ENCODE results near the gene FRY.

FRY gene

DNA sequence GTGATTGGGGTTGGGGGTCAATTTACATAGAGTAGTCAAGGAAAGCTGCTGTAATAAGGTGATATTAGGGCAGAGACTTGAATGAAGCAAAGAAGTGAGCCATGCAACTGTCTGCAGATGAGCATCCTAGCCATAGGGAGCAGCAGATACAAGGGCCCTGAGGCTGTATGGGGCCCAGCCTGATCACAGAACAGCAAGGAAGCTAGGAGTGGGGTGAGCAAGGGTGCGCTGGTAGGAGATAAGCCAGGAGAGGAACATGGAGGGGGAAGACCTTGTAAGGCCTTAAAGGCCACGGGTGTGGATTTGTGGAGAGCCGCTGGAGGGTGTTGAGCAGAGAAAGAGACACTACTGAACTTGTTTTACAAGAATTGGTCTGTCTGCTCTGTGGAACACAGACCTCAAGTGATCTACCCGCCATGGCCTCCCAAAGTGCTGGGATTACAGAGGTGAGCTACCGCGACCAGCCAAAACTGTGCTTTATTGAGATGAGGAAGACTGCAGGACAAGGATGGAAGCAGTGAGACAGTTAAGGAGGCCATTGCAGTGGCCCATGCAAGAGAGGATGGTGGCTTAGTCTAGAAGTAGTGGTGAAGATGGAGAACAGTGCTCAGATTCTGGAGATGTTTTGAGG is 190.6 kb downstream of the FRY start:
- no peak for DNase-seq (ENCODE audit: low spot score)

DNA sequence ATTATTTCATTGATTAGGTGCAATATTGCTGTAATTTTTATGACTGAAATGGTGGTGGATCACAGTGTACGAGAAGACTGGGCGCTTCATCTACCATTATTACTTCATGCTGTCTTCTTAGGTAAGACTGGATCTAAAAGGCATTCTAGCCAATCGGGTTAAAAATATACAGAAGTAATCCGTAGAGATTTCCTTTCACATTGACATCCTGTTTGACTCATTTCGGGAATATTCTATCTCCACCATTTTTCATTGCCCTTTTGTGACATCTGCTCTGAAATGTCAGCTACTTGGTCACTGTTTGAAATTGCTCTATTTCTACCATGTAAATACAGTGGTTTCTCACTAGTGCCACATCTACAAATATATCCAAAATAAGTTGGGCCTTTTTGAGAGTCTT is 193.3 kb downstream of the FRY start:
- no peak for DNase-seq (ENCODE audit: low spot score)

DNA sequence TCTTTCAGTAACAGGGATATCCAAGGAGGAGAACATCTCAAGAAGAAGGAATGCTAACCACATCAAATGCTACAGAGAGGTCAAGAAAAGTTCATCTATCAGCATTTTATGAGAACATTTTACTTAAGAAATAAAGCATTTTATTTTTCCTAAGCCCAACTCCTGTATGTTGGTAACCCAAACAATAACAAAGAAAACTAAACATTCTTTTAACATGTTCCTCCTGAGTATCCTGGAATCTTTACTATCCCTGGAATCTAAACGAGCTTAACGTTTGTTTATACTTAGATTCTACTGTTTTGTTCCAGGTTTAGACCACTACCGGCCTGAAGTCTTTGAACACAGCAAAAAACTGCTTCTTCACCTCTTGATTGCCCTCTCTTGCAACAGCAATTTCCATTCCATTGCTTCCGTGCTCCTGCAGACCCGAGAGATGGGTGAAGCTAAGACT is 193.9 kb downstream of the FRY start:
- DNase-seq (ENCODE audit: low spot score), result peak; percentile 23

DNA sequence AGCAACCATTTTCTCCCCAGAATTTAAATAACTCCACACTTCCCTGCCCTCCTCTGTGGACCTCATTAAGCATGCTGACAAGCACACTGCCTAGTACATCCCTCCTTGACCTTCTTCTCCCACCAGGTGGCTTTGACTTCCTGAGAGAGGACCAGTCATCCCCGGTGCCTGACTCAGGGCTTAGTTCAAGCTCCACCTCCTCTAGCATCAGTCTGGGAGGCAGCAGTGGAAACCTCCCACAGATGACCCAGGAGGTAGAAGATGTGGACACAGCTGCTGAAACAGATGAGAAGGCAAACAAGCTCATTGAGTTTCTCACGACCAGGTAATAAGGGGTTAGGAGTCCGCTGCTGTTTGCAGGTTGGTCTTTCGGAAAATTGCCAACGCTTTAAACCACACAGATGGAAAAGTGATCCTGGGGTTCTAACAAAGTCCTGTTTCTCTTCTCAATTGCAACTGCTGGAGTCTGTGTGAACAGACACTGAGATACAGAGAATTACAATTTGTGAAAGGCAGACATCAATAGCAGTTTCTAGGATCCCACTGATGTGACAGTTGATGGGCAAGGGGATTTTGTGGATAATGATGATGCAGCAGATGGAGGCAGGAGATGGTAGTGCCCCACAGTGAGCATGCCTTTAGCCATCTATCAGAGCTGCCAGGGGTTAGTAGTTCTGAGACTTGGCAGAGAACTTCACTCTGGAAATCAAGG is 196.9 kb downstream of the FRY start:
- no peak for DNase-seq (ENCODE audit: low spot score)

DNA sequence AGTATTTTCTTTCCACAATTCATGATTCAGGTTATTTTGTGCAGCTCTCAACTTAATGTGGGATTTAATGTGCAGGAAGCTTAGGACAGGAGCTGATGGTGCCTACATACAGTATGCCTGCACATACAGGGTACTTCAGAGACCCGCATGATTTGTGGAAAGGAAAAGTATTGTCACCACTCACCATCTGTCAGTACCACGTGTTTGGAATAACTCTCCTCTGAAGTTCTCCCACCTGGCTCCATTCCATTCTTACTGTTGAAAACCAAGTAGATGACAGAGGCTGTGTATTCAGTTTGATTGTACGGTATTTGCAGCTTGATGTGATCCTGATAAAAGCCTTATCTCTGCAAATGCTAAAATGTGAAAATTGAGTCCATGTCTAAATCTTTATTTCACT is 197.9 kb downstream of the FRY start:
- DNase-seq (ENCODE audit: low spot score), result no peak

DNA sequence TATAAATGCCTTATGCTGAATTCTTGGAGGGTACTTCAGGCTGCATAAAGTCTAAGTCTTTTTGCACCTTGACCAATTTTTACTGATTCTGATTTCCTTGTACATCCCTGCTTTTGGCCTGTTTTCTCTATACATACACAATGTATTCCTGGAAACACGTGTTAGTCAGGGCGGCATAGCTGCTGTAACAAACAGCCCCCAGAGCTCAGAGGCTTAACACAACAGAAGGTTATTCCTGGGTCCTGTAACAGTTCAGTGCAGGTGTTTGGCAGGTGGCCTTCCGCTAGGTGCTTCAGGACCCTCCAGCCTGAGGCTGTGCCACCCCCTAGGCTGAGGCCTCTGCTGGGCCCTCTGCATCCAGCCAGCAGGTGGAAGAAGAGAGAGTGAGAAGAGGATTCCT is 200.7 kb downstream of the FRY start:
- no peak for DNase-seq (ENCODE audit: low spot score)

DNA sequence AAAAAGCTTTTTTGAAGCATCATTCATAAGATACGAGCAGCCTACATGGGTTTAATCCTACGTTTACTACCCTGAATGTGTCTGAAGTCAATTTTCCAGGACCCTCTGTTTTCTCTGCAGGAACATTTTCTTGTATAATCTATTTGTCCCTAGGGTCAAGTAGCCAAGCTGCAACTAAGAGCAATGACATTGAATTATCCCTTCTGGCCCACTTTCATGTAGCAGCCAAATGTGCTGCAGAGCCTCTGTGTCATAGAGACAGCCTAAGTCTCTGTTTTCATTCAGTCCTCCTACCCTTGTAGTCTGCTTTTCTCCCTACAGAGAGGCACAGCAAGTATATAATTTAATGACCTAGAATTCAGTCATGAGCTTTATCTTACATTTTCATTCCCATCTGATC is 201.5 kb downstream of the FRY start:
- no peak for DNase-seq (ENCODE audit: low spot score)

DNA sequence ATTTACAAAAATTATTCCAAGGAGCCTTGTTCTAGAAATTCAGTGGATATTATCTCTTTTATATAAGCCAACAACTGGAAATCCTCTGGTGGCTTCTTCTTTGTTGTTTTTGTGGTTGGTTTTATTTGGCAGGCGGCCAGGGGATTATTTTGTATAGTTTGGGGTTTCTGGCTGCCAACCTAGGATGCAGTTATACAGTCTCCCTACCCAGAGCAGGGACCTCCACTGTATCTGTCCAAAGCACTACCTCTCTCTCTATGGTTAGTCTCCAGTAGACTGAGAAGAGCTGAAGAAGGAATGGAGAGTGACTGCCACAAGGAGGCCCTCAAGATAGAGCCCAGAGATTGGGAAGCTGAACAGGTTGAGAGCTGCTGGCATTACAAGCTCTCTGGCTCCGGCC is 203.3 kb downstream of the FRY start:
- no peak for DNase-seq (ENCODE audit: low spot score)

DNA sequence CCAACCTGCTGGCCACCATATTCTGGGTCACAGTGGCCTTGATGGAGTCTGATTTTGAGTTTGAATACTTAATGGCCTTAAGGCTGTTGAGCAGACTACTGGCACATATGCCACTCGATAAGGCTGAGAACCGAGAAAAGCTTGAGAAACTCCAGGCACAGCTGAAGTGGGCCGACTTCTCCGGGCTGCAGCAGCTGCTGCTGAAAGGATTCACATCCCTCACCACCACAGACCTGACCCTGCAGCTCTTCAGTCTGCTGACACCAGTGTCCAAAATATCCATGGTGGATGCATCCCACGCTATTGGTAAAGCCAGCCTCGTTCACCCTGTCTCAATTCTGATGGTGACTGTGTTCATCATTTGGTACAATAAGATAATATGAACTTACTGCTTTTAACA is 206.1 kb downstream of the FRY start:
- no peak for DNase-seq (ENCODE audit: low spot score)

DNA sequence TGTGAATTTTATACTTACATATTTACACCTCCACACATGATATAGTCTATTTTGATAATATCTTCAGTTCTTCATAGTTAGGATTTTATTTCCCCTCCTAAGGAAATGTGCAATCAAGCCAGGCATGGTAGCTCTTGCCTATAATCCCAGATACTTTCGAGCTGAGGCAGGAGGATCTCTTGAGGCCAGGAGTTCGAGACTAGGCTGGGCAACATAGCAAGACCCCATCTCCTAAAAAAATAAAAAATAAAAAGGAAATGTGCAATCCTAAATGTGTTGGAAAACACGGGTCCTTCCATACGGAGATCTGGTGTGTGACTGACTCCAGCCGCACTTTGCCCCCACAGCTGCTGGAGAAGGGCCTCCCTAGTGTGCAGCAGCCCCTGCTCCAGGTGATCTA is 212.1 kb downstream of the FRY start:
- DNase-seq (ENCODE audit: low spot score), result no peak

DNA sequence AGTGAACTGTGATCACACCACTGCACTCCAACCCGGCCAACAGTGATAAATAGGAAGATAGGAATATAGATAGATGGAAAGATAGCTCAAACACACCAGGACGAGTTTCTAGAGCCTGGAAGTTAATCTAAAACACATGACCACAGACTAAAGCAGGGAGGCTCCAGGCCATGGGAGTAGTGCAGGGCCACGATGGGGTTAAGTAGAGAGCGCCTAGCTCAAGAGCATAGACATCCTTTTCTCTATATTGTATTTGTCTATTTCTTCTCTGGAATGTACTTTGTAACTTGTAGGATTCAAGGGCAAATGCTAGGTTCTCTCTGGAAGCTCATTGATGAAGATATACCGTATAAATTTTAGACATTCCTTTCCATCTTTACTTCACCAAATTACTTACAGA is 214.0 kb downstream of the FRY start:
- no peak for DNase-seq (ENCODE audit: low spot score)

DNA sequence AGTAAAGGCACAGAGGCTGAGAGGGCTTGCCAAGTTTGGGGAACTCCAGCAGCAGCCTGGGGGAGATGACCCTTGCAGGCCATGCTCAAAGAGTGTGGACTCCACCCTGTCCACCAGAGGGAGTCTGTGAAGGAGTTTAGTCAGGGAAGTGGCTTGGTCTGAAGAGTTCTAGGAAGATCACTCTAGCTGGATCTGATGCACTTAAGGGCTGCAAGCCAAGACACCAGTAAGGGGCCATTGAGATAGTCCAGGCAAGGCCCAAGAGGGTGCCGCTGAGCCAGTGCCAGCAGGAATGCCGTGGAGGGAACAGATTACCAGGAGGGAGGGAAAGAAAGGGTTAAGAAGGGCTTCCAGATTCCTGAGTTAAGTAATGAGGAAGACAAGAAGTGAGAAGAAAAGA is 214.9 kb downstream of the FRY start:
- peak; percentile 82 for DNase-seq (ENCODE audit: low spot score)

DNA sequence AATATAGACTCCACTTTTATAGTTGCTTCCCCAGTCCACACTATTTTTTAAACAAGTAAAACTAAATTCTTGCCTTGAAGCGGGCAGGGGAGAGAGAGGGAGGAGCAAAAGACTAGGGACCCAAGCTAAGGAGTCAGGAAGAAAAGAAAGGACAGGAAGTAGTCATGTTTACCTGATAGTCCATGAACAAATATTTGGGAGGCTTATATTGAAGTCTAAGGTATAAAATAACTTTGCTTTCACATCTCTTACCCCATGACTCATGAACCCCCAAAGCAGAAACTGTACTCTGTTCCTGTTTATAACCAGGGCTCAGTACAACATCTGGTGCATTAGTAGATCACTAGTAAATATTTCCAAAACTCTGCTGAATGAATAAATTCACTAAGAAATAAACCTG is 216.3 kb downstream of the FRY start:
- DNase-seq (ENCODE audit: low spot score), result no peak

DNA sequence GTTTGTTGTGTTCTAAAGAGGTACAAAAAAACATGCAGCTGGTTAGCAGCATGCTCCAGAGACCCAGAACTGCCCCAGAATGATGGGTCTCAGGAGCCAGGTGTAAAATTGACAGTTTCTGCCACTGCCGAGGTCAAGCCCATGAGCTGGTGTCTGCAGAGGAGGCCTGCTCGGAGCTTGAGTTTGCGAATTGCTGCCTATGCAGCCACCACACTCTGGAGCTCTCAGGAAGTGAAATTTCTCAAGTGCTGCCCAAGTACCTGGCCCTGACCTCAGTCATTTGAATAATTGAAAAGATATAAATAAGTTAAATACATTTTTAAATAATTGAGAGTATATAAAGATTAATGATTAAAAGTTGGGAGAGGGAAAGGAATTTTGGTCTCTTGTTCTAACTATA is 217.2 kb downstream of the FRY start:
- DNase-seq (ENCODE audit: low spot score), result no peak

DNA sequence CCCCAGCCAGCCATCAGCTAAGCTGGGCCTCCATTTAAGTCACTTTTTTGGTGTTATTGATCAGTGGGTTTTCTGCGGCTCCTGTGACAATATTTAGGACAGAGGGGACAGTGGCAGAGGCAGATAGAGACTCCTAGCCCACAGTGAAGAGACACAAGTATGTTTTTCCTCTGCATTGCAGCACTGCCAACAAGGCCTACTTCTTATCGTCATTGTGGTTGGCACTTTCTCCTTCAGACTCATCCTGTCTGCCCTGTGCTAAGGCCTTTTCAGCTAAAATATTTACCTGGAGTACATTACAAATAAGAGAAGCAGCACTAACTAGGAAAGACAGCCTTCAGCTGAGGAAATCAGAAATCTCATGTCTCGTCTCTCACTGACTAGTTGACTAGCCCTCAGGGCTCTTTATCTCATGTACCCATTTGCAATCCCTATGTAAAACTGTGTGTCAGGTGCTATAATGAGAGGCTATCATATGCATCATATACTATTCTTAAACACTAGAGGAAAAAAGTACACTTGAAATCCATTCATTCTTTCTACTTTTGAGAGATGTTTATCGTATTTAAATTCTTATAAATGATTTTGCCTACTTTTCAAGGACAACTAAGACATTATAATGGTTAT is 221.4 kb downstream of the FRY start:
- DNase-seq (ENCODE audit: low spot score), result no peak

DNA sequence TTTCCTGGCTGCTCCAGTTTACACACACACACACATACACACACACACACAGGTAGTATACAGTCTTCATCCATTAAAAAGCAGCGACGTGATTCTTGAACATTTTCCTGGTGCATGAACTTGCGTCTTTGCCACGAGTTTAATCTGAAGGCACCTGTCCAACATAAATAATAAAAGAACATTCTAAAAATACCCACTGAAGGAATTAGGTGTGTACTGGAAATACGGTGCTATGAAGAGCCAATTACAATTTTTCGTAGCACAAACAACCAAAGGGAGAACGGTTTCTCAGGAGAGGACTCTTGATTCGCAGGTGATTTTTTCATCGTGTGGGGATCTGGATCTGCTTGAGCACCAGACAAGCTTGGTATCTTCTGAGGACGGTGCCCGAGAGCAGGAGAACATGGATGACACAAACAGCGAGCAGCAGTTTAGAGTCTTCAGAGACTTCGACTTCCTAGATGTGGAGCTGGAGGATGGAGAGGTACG is 222.4 kb downstream of the FRY start:
- DNase-seq (ENCODE audit: low spot score), result no peak

DNA sequence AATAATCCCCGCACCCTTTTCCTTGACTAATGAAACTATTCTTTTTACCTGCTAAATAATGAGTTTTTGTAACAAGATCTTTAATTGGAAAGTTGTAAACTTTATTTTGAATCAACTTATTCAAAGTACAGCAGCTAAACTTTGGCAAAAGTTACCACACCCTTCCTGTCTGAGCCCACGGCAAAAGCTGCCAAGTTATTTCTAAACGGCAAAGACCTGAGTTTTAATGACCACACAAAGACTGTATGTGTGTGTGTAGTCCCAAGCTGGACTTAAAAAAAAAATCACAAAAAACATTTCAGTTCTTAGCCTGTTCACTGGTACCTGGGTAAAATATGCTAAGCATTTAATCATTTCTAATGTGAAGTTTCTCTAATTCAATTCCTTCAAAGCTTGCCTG is 222.8 kb downstream of the FRY start:
- DNase-seq (ENCODE audit: low spot score), result no peak

DNA sequence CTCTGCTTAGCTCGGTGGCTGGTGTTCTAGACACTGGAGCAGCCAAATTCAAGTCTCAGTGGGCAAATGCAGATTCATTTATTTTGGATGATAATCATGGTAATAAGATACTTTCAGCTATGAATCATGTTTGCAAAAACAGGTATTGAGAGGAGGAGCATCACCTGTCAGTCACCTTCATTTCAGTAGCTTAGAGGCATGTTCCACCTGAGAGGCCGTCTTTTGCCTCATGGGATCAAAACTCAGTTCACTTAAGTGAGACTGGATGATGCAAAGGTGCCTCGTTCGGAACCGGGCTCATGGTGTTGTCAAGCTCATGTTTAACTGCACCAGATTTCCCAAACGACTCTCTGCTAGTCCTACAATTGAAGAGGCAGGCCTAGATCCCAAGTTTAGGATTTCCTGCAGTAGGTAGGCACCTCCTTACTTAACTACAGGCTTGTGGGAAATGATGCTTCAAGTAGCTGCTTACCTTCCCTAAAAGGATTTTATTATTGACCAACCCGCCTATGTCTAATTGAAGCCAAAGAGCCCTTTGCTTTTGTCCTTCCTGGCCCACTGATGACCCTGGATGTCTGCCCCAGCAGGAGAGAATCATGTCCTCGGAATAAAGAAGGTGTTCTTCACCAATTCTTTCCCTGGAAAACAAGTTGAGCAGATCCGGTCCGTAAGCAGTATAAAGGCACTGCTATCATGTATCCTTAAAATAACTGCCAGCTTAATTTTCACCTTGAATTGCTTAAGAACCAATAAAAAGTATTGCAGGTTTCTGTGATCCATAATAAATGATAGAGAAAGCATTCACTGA is 223.5 kb downstream of the FRY start:
- DNase-seq (ENCODE audit: low spot score), result no peak

DNA sequence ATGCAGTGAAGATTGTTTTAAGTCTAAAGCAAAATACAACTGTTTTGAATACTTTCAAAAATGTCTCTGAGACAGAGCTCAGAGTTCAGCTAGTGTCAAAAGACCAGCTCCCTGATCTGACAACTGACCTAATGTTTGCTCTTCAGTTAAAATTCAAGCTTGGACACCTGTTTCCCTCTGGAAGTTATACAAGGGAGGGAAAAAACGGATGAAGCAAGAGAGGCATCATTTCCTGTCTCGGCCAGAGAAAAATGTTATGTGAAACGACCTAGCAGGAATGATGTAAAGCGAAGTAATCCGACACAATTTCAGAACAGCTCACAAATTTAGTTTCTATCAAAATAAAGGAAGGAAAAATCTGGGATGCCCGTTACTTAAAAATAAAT is 224.1 kb downstream of the FRY start:
- no peak for DNase-seq (ENCODE audit: low spot score)

DNA sequence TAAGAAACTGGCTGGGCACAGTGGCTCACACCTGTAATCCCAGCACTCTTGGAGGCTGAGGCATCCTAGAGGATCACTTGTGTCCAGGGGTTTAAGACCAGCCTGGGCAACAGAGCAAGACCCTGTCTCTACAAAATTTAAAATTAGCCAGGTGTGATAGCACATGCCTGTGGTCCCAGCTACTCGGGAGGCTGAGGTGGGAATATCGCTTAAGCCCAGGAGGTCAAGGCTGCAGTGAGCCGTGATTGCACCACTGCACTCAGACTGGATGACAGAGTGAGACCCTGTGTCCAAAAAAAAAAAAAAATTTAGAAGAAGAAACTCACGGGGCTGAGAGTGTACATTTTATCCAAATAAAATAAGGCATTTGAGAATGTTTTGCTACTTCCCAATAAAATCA is 224.7 kb downstream of the FRY start:
- no peak for DNase-seq (ENCODE audit: low spot score)

DNA sequence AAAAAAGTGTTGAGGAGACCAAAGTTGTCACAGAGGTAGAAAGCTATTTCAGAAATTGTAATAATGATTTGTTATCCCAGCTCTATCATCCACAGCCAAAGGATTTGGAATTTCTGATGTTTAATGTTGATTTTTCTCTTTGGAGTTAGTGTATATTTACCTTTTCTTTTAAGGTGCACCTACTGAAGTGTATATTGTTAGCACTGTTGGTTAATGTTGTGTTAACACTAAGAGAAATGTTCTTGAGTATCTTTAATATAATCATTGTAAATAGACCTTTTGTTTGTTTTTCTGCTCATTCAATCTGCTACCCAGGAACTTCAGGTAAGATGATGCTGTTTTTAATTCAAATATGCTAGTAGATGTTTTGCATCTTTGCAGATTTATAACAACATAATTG is 226.1 kb downstream of the FRY start:
- DNase-seq (ENCODE audit: low spot score), result no peak

DNA sequence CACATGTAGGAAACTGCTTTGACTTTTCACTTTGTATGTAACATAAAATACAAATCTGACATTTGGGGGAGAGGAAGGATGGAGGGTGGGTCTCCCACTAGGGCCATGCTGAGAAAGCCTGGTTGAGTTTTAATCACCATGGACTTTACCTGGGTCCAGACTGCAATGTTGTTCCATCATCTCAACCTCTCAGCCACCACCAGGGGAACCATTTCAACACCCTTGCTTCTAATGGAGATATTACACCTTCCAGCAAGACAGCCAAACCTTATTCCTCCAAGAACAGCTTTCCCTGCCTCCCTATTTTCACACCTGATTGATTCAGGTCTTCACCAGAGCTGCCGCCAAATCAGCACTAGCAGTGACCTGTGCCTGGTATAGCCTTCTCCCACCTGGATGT is 227.5 kb downstream of the FRY start:
- DNase-seq (ENCODE audit: low spot score), result no peak

DNA sequence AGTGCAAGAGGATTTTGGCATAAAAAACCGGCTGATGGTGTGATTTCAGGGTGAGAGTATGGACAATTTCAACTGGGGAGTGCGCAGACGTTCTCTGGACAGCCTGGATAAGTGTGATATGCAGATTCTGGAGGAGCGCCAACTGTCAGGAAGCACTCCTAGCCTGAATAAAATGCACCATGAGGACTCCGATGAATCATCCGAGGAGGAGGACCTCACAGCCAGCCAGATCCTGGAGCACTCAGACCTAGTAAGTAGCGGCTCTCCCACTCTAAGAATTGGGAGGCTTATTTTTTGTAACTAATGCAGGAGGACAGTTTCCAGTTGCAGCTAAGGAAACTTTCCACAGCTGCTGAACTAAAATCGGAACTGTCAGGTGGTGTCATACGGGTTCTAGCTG is 230.0 kb downstream of the FRY start:
- DNase-seq (ENCODE audit: low spot score), result peak; percentile 69
